ENCODE data around the gene OTOGL. TPM values are rescaled to one million over a fixed set of nuclear protein-coding genes. Genes with fewer than 3 reads are reported as not detected.

OTOGL gene
- total RNA-seq, 1 experiment from 2014 or later: not detected

GRCh38 chr12:80401191-80401590, 301.9 kb downstream of the OTOGL start:
- ChIA-PET POLR2A (no interaction called here), CTCF (interaction anchor here (1.0 kb wide), 1 partner anchor 9 kb away, joined by 3 read pairs; no protein-coding TSS in a partner anchor)
- Mint-ChIP-seq H3K4me3 (ENCODE audit: unreplicated experiment) (no peak overlapping the region), H3K27ac (ENCODE audit: low read depth, unreplicated experiment) (no peak overlapping the region), H3K36me3 (ENCODE audit: insufficient read depth, unreplicated experiment) (no peaks in the 10 kb centered on the region), H3K4me1 (ENCODE audit: insufficient read depth, unreplicated experiment) (no peaks in the 10 kb centered on the region), H3K27me3 (ENCODE audit: insufficient read depth, unreplicated experiment) (peaks cover 66% of the 10 kb centered on the region), H3K9me3 (ENCODE audit: unreplicated experiment) (no peaks in the 10 kb centered on the region)
- no TSS peak for BruUV-seq (replicated peaks)
- intact Hi-C loops (cut with micrococcal nuclease): no loop called here
- TF ChIP-seq CTCF (IDR thresholded peaks at IDR 0.05; ENCODE audit: unreplicated experiment): no peak
- no peak for DNase-seq (ENCODE audit: unreplicated experiment)

GRCh38 chr12:80404629-80405028, 305.3 kb downstream of the OTOGL start:
- ChIA-PET CTCF (no interaction called here), POLR2A (no interaction called here)
- no peak overlapping the region for H3K4me3 Mint-ChIP-seq (ENCODE audit: unreplicated experiment)

GRCh38 chr12:80406253-80406652, 306.9 kb downstream of the OTOGL start:
- DNase-seq (ENCODE audit: unreplicated experiment): no peak
- ChIA-PET CTCF (interaction anchor here (0.5 to 0.7 kb wide), 3 partner anchors 358 to 1481 kb away, joined by 3 to 5 read pairs (median 3); no protein-coding TSS in a partner anchor), POLR2A (no interaction called here)
- no TSS peak for BruUV-seq (replicated peaks)
- TF ChIP-seq CTCF (IDR thresholded peaks at IDR 0.05; ENCODE audit: unreplicated experiment): no peak
- no peaks in the 10 kb centered on the region for H3K9me3 Mint-ChIP-seq (ENCODE audit: unreplicated experiment)
- H3K4me1 Mint-ChIP-seq (ENCODE audit: insufficient read depth, unreplicated experiment): no peaks in the 10 kb centered on the region
- peaks cover 67% of the 10 kb centered on the region for H3K27me3 Mint-ChIP-seq (ENCODE audit: insufficient read depth, unreplicated experiment)
- intact Hi-C loops (cut with micrococcal nuclease): no loop called here
- no peak overlapping the region for H3K27ac Mint-ChIP-seq (ENCODE audit: low read depth, unreplicated experiment)
- no peak overlapping the region for H3K4me3 Mint-ChIP-seq (ENCODE audit: unreplicated experiment)
- no peaks in the 10 kb centered on the region for H3K36me3 Mint-ChIP-seq (ENCODE audit: insufficient read depth, unreplicated experiment)

More at GRCh38 chr12:80404629-80405028, 305.3 kb downstream of the OTOGL start:
- Mint-ChIP-seq H3K27ac (ENCODE audit: low read depth, unreplicated experiment) (no peak overlapping the region), H3K36me3 (ENCODE audit: insufficient read depth, unreplicated experiment) (no peaks in the 10 kb centered on the region), H3K9me3 (ENCODE audit: unreplicated experiment) (no peaks in the 10 kb centered on the region), H3K4me1 (ENCODE audit: insufficient read depth, unreplicated experiment) (no peaks in the 10 kb centered on the region), H3K27me3 (ENCODE audit: insufficient read depth, unreplicated experiment) (peaks cover 69% of the 10 kb centered on the region)
- DNase-seq (ENCODE audit: unreplicated experiment): no peak
- BruUV-seq (replicated peaks): no TSS peak
- no peak for TF ChIP-seq CTCF (IDR thresholded peaks at IDR 0.05; ENCODE audit: unreplicated experiment)
- intact Hi-C loops (cut with micrococcal nuclease): no loop called here

- no TSS peak for BruUV-seq (replicated peaks)
- ChIA-PET POLR2A (no interaction called here), CTCF (interaction anchor here (0.8 to 1.5 kb wide), 4 partner anchors 186 to 351 kb away, joined by 3 to 6 read pairs (median 3); no protein-coding TSS in a partner anchor)
- intact Hi-C loops (cut with micrococcal nuclease): loop anchor here (1.0 to 10.0 kb wide), 6 partner anchors 187 to 1213 kb away; no protein-coding TSS in a partner anchor
- H3K36me3 Mint-ChIP-seq (ENCODE audit: insufficient read depth, unreplicated experiment): peaks cover 4% of the 10 kb centered on the region
- no peaks in the 10 kb centered on the region for H3K4me1 Mint-ChIP-seq (ENCODE audit: insufficient read depth, unreplicated experiment)
- H3K9me3 Mint-ChIP-seq (ENCODE audit: unreplicated experiment): no peaks in the 10 kb centered on the region
- H3K4me3 Mint-ChIP-seq (ENCODE audit: unreplicated experiment): no peak overlapping the region
- peaks cover 63% of the 10 kb centered on the region for H3K27me3 Mint-ChIP-seq (ENCODE audit: insufficient read depth, unreplicated experiment)
- no peak overlapping the region for H3K27ac Mint-ChIP-seq (ENCODE audit: low read depth, unreplicated experiment)
- no peak for TF ChIP-seq CTCF (IDR thresholded peaks at IDR 0.05; ENCODE audit: unreplicated experiment)
- no peak for DNase-seq (ENCODE audit: unreplicated experiment)
These were observed 312.4 kb downstream of the OTOGL start for GRCh38 chr12:80411787-80412186.
